Measurements from ENCODE around the gene DENND6B. TPM values are rescaled to one million over a fixed set of nuclear protein-coding genes. Genes with fewer than 3 reads are reported as not detected.

The DENND6B gene
- total RNA-seq, 4 donors from 2014 or later: 8.6 to 13.1 (median 11.7) TPM

GRCh38 chr22:50320671-50321325, 6.0 kb downstream of the DENND6B start:
- H3K4me3 ChIP-seq: no peak overlapping the region
- no peak for DNase-seq (ENCODE audit: low spot score in 2 of 2)
- no peaks in the 10 kb centered on the region for H3K9me3 ChIP-seq
- H3K27me3 ChIP-seq: no peaks in the 10 kb centered on the region
- TF ChIP-seq EP300 (IDR thresholded peaks at IDR 0.05) (no peak), POLR2A (IDR thresholded peaks at IDR 0.05) (no peak), CTCF (IDR thresholded peaks at IDR 0.05) (no peak)
- H3K36me3 ChIP-seq: peaks cover 0 to 15% (median 0%) of the 10 kb centered on the region in 3 donors
- H3K4me1 ChIP-seq: peaks cover 0 to 4% (median 2%) of the 10 kb centered on the region in 4 donors
- WGBS, 2 donors: 85 to 87% methylated on average over 3 to 10 of the region's 10 CpGs
- H3K27ac ChIP-seq: no peak overlapping the region

GRCh38 chr22:50320116-50320515, 6.7 kb downstream of the DENND6B start:
- Histone ChIP-seq H3K9me3 (no peaks in the 10 kb centered on the region), H3K4me1 (peaks cover 0 to 4% (median 0%) of the 10 kb centered on the region in 4 donors), H3K27ac (no peak overlapping the region), H3K4me3 (no peak overlapping the region), H3K36me3 (peaks cover 0 to 22% (median 0%) of the 10 kb centered on the region in 3 donors), H3K27me3 (no peaks in the 10 kb centered on the region)
- WGBS, 2 donors: 86 to 94% methylated on average over 7 to 8 of the region's 8 CpGs
- TF ChIP-seq POLR2A (IDR thresholded peaks at IDR 0.05) (no peak), EP300 (IDR thresholded peaks at IDR 0.05) (no peak), CTCF (IDR thresholded peaks at IDR 0.05) (no peak)
- DNase-seq (ENCODE audit: low spot score in 2 of 2): no peak

GRCh38 chr22:50319503-50319951, 7.3 kb downstream of the DENND6B start:
- TF ChIP-seq POLR2A (IDR thresholded peaks at IDR 0.05): no peak
- TF ChIP-seq CTCF (IDR thresholded peaks at IDR 0.05): no peak
- no peak for TF ChIP-seq EP300 (IDR thresholded peaks at IDR 0.05)
- H3K4me1 ChIP-seq: peaks cover 0 to 7% (median 3%) of the 10 kb centered on the region in 4 donors
- H3K36me3 ChIP-seq: peaks cover 0 to 22% (median 0%) of the 10 kb centered on the region in 3 donors
- DNase-seq (ENCODE audit: low spot score in 2 of 2): no peak
- no peak overlapping the region for H3K4me3 ChIP-seq
- H3K27ac ChIP-seq: no peak overlapping the region
- WGBS, 2 donors: 87 to 88% methylated on average over 15 of the region's 15 CpGs
- no peaks in the 10 kb centered on the region for H3K27me3 ChIP-seq
- H3K9me3 ChIP-seq: no peaks in the 10 kb centered on the region

GRCh38 chr22:50318698-50319411, 8.0 kb downstream of the DENND6B start:
- no peak overlapping the region for H3K4me3 ChIP-seq
- no peaks in the 10 kb centered on the region for H3K27me3 ChIP-seq
- H3K9me3 ChIP-seq: no peaks in the 10 kb centered on the region
- peaks cover 0 to 11% (median 4%) of the 10 kb centered on the region in 4 donors for H3K4me1 ChIP-seq
- DNase-seq (ENCODE audit: low spot score in 2 of 2): no peak
- 80 to 84% methylated on average over 18 to 21 of the region's 21 CpGs for WGBS, 2 donors
- H3K27ac ChIP-seq: no peak overlapping the region
- H3K36me3 ChIP-seq: peaks cover 0 to 26% (median 0%) of the 10 kb centered on the region in 3 donors
- no peak for TF ChIP-seq CTCF (IDR thresholded peaks at IDR 0.05)

GRCh38 chr22:50318356-50318697, 8.5 kb downstream of the DENND6B start:
- no peak overlapping the region for H3K27ac ChIP-seq
- H3K9me3 ChIP-seq: no peaks in the 10 kb centered on the region
- no peak for DNase-seq (ENCODE audit: low spot score in 2 of 2)
- TF ChIP-seq CTCF (IDR thresholded peaks at IDR 0.05) (no peak), EP300 (IDR thresholded peaks at IDR 0.05) (no peak), POLR2A (IDR thresholded peaks at IDR 0.05) (no peak)
- peaks cover 0 to 14% (median 4%) of the 10 kb centered on the region in 4 donors for H3K4me1 ChIP-seq
- WGBS, 2 donors: 74 to 84% methylated on average over 7 of the region's 7 CpGs
- H3K36me3 ChIP-seq: peaks cover 0 to 29% (median 0%) of the 10 kb centered on the region in 3 donors
- no peak overlapping the region for H3K4me3 ChIP-seq
- no peaks in the 10 kb centered on the region for H3K27me3 ChIP-seq
